Inflammatory macrophage (primary cell): ENCODE data around the gene AQP4.

Source experiments
- DNase-seq, 2 donors: peaks; one replicate each; pipeline ENCODE4 v3.0.0-alpha.2; 2020 to 2022
- total RNA-seq, 18 experiments: gene quantifications; one replicate each; lab custom pipeline; 2026; ENCODE audit warnings: mixed read lengths in 6 of 18, inconsistent platforms in 2 of 18; lab: John Stamatoyannopoulos, UW

Gene AQP4
- total RNA-seq, result 0 to 2.3 (median 0) reads per million in 18 experiments

- DNase-seq, result no peak
Observed at GRCh38 chr18:26865557-26865956, at the start of gene AQP4. Gene AQP4 (minus strand): TSS chr18:26865707. CDS start chr18:26865689, 18 bp downstream.

GRCh38 chr18:26911840-26912239 lies 46.3 kb upstream of the AQP4 start:
- no peak for DNase-seq

- DNase-seq, result no peak
Observed at GRCh38 chr18:26909599-26910290, 44.2 kb upstream of the AQP4 start.

- no peak for DNase-seq
Observed at GRCh38 chr18:26908906-26909305, 43.4 kb upstream of the AQP4 start.

- no peak for DNase-seq
Observed at GRCh38 chr18:26902291-26902690, 36.8 kb upstream of the AQP4 start.

GRCh38 chr18:26901020-26901419 lies 35.5 kb upstream of the AQP4 start:
- no peak for DNase-seq

- DNase-seq, result no peak
Observed at GRCh38 chr18:26894426-26894825, 28.9 kb upstream of the AQP4 start.

GRCh38 chr18:26893996-26894395 lies 28.5 kb upstream of the AQP4 start:
- no peak for DNase-seq

- DNase-seq, result no peak
Observed at GRCh38 chr18:26888259-26888658, 22.8 kb upstream of the AQP4 start.

GRCh38 chr18:26875040-26875654 lies 9.6 kb upstream of the AQP4 start:
- peak; percentile 29 to 35 for DNase-seq

- no peak for DNase-seq
Observed at GRCh38 chr18:26874283-26874682, 8.8 kb upstream of the AQP4 start.

GRCh38 chr18:26869640-26870039 lies 4.1 kb upstream of the AQP4 start:
- no peak for DNase-seq

- DNase-seq, result no peak
Observed at GRCh38 chr18:26868968-26869586, 3.6 kb upstream of the AQP4 start.

GRCh38 chr18:26867471-26867870 lies 2.0 kb upstream of the AQP4 start:
- no peak for DNase-seq

GRCh38 chr18:26864658-26865057 lies 849 bp downstream of the AQP4 start:
- DNase-seq, result no peak

GRCh38 chr18:26863921-26864497 lies 1.5 kb downstream of the AQP4 start:
- no peak for DNase-seq

- DNase-seq, result no peak
Observed at GRCh38 chr18:26863122-26863879, 2.2 kb downstream of the AQP4 start.

- DNase-seq, result no peak
Observed at GRCh38 chr18:26862084-26862483, 3.4 kb downstream of the AQP4 start.

GRCh38 chr18:26854292-26854881 lies 11.1 kb downstream of the AQP4 start:
- DNase-seq, result no peak

GRCh38 chr18:26853401-26853800 lies 12.1 kb downstream of the AQP4 start:
- DNase-seq, result no peak

- DNase-seq, result no peak
Observed at GRCh38 chr18:26843760-26844159, 21.7 kb downstream of the AQP4 start.

GRCh38 chr18:26840965-26841364 lies 24.5 kb downstream of the AQP4 start:
- no peak for DNase-seq
